Thyroid gland (tissue), 4 donors: ENCODE results near the gene SNX10.

Source experiments
- CTCF ChIP-seq, 6 experiments: fragments of 200-600 bp in 3 of 6; fragments of 450-650 bp in 3 of 6; sonication (generic) in 3 of 6; IDR thresholded peaks; one replicate each; pipeline ENCODE4 v1.5.1; 2016 to 2019; ENCODE audit warnings: antibody characterized with exemption in 6 of 6, mild to moderate bottlenecking in 2 of 6, inconsistent platforms in 1 of 6, moderate library complexity in 1 of 6
- POLR2A ChIP-seq, 2 donors: fragments of 450-650 bp; IDR thresholded peaks; one replicate each; pipeline ENCODE4 v1.6.1; 2017; ENCODE audit warnings: antibody characterized with exemption in 2 of 2, mild to moderate bottlenecking in 2 of 2, moderate library complexity in 1 of 2

DNA sequence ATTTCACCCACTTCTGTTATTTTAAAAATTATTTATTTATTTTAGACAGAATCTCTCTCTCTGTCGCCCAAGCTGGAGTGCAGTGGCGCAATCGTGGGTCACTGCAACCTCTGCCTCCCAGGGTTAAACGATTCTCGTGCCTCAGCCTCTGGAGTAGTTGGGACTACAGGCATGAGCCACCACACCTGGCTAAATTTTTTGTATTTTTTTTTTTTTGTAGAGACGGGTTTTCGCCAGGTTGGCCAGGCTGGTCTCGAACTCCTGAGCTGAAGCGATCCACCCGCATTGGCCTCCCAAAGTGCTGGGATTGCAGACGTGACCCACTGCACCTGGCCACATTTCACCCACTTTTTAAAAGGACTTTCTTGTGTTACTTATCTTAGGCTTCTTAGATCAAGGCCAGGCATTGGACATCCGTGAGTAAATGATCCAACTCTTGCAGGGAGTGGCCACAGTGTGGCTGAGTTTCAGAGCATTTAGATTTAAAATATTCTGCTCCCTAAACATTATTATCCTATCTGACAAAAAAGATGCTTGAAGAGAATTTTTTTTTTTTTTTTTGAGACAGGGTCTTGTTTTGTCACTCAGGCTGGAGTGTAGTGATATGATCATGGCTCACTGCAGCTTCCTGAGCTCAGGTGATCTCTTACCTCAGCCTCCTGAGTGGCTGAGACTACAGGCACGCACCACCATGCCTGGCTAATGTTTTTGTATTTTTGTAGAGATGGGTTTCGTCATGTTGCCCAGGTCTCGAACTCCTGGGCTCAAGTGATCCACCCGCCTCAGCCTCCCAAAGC lies 14.4 kb downstream of the SNX10 start:
- no peak for TF ChIP-seq POLR2A (IDR thresholded peaks at IDR 0.05)
- TF ChIP-seq CTCF (IDR thresholded peaks at IDR 0.05), result no peak
